SK-MEL-5 (cell line): Measurements from ENCODE around the gene CCDC183. TPM values are rescaled to one million over a fixed set of nuclear protein-coding genes. Genes with fewer than 3 reads are reported as not detected.
A peak's percentile ranks its signal among the peaks of the same experiment; 100 is the strongest.
"Not testable (repeated sequence)": the region's sequence is repeated elsewhere in the genome, so short reads cannot be mapped to it uniquely, and the experiment has no call there.

Source experiments
- DNase-seq: peaks from one replicate; pipeline ENCODE4 v3.0.0-alpha.2; 2016; ENCODE audit warnings: low read depth, low spot score
- in situ Hi-C: cut with HindIII; loops from 2 replicates; pipeline ENCODE4 v1.10.0; 2016; ENCODE audit warnings: low sequenced_read_pairs, high pct_unique_total_duplicates, low pct_unique_long_range_greater_than_20kb
- total RNA-seq: library from RNA; depleted of rRNA; stranded (reverse); fragments of >200 nt; shearing (Covaris generic); gene quantifications from 2 replicates; pipeline ENCODE4 v1.2.3, GENCODE V29; 2014

CCDC183 gene
- total RNA-seq, 1 experiment from 2014 or later = 0.42 TPM

DNA sequence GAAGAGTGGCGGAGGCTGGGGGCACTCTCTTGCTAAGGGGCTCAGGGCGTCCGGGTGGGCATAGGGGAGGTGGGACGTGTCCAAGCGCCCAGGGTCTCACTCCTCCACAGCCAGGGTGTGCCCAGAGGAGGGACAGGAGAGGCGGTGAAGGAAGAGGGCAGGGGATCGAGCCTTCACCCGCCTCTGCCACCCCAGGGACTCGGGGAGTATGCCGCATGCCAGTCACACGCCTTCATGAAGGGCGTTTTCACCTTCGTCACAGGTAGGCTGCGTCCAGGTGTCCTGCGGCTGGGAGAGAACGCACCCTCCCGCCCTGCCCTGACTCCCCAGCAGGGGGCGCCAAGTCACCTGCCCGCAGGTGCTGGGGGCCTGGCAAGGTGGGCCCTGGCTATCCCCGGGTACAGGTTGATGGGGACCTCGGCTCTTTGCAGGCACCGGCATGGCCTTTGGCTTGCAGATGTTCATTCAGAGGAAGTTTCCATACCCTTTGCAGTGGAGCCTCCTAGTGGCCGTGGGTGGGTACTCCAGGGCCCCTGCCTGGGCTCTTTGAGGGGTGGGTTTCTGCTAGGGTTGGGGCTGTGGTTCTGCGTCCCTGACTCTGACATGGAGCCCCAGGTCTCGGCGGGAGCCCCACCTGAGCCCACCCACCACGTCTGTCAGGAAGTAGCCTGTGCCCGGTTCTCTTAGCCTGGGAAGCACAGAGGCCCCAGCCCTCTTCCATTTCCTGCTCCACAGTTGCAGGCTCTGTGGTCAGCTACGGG is 4.4 kb upstream of the CCDC183 start:
- in situ Hi-C loops = no loop called here

DNA sequence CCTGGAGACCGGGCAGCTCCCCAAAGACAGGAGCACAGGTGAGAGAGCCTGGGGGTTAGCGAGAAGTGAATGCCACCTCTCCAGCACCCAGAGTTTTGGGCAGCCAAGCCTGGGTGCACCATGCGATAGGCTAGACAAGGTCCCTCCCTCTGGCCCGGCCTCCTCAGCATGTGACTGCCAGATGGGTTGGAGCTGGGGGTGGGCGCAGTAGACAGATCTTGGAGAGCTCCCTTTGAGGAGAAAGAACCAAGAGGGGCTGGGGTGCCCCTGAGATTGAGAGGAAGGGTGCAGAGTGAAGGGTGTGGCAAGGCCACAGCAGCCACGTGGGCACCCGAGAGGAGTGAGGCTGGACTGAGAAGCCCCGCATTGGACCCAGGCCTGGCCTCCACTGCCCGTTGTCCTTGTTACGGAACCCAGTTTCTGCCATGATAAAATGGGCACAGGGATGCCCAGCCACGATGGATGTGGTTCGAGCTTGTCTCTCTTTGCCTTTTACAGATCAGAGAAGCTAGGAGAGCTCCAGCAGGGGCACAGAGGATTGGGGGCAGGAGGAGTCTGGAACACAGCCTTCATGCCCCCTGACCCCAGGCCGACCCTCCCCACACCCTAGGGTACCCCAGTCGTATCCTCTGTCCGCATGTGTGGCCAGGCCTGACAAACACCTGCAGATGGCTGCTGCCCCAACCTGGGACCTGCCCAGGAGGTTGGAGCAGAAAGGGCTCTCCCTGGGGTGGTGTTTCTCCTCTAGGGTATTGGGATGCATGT is 3.6 kb upstream of the CCDC183 start:
- in situ Hi-C loops = no loop called here
- DNase-seq = no peak

More for the DNA sequence above, 4.4 kb upstream of the CCDC183 start:
- DNase-seq = peak; percentile 56

DNA sequence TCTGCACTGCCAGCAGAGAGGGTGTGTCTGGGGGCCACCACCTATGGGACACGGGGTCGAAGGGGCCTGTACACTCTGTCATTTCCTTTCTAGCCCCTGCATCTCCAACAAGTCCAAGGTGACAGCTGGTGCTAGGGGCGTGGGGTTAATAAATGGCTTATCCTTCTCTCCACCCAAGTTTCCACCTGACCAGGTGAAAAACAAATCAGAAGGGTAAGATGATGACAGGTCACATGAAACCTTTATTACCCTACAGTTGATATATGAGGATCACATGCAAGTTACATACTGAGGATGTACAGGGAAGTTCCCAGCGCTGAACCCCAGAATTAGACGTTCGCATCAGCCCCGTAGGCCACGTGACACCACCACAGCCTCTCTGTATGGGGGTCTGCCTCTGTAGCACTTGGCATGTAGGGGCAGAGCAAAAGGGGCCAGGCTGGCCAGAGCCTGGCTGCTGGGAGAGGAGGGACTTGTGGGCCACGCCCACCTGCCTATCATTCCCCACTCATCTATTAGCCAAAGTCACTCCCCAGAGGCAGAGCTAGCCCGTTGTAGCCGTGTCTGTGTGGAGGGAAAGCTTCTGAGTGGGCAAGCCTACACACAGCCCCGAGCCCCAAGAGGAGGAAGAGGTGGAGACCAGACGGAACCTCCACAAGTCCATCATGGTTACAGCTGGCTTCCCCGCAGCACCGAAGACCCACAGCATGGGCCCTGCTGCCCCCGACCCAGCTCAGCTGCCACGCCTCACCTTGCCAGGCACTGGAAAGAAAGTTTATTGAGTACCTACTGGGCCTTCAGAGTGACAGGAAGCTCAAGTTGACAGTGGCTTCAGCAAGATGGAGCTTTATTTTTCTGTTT is 2.8 kb upstream of the CCDC183 start:
- in situ Hi-C loops = no loop called here
- DNase-seq = peak; percentile 54

DNA sequence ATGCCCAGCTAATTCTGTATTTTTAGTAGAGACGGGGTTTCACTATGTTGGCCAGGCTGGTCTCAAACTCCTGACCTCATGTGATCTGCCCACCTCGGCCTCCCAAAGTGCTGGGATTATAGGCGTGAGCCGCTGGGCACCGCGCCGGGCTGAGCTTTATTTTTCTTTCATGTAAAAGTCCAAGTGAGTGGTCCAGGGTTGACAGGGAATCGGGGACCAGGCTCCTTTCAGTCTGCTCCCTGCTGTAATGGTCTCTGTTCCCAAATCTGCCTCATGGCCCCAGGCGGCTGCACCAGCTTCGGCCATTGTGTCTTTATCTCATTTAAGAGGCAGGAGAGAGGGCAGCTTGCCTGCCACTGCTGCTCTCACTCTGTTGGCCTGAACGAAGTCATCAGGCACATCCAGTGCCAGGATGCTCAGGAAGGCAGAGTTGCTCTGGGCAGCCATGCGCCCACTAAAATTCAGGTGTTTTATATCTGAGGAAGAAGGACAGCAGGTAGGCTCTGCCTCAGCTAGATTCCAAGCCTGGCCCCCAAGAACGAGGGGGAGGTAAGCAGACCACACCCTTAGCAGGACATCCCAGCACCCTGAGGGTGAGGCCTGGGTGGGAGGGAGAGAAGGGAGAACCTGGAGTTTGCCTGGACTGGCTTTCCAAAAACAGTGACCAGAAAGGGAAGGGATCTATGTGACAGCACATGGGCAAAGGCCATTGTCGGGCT is 1.7 kb upstream of the CCDC183 start:
- in situ Hi-C loops = no loop called here

DNA sequence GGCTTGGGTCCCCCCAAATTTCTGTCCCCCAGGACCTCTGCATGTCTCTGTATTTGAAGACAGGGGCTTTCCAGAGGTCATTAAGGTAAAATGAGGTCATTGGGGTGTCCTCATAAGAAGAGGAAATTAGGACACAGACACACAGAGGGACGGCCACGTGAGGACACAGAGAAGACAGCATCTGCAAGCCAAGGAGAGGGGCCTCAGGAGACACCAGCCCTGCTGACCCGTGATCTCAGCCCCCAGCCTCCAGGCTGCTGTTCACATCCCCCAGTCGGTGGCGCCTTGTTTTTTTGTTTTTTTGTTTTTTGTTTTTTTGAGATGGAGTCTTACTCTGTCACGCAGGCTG is 1.2 kb upstream of the CCDC183 start:
- in situ Hi-C loops = no loop called here
- DNase-seq = no peak

More for the DNA sequence above, 1.7 kb upstream of the CCDC183 start:
- DNase-seq = no peak

DNA sequence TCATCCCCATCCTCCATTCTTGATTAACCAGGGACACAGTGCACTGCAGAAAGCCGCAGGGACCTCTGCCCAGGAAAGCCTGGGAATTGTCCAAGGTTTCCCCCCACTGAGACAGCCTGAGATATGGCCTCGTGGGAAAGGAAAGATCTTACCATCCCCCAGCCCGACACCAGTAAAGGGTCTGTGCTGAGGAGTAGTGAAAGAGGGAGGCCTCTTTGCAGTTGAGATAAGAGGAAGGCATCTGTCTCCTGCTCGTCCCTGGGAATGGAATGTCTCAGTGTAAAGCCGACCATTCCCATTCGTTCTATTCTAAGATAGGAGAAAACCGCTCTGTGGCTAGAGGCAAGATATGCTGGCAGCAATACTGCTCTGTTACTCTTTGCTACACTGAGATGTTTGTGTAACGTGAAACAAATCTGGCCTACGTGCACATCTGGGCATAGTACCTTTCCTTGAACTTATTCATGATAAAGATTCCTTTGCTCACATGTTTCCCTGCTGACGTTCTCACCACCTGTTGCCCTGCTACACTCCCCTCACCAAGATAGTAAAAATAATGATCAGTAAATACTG is 723 bp downstream of the CCDC183 start:
- in situ Hi-C loops, DNase-seq: not testable (repeated sequence)

DNA sequence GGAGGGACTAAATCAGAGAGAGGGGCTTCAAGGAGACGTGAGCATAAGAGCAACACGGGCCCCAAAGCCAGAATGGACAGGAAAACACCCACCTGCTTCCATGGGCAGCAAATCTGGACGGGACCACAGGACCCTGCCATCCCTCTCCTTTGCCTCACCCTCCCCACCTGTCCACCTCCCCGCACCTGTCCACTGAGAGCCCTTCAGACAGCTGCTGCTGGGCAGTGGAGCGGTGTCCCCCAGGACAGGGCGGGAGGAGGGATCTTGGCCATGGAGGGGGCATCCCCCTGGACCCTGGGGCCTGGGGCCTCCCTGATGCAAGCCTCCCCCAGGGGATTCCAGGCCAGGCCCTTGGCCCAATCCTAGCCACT is 2.6 kb downstream of the CCDC183 start:
- no peak for DNase-seq
- in situ Hi-C loops = no loop called here

DNA sequence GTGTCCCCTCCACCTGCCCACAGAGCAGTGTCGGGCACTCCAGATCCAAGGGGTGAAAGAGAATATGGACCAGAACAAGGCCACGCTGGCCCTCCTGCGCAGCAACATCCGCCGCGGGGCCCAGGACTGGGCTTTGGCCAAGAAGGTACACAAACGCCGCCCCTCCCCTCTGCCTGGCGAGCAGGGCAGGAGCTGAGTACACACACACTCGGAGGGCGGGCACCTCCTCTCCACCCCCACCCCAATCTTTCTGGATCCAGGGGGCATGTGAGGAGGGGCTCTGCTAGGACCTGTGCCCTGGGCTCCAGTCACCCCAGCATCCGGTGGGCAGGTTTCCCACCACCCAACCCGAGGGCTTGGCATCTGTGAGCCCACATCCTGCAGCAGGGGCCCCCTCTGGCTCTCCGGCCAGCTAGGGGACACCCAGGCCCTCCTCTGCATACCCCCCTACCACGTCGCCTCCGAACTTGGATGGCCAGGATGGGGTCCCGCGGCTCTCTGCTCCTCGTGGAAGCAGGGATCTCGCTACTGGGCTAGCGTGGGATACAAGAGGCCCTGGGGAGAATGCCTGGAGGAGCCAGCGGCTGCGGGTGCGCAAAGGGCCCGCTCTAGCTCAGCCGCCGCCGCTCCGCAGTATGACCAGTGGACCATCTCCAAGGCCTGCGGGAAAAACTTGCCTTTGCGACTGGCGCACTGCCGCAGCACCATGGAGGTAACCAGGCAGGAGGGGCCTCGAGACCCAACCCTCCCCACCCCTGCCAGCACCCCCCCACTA is 3.1 kb downstream of the CCDC183 start:
- in situ Hi-C loops = no loop called here
- DNase-seq = no peak

DNA sequence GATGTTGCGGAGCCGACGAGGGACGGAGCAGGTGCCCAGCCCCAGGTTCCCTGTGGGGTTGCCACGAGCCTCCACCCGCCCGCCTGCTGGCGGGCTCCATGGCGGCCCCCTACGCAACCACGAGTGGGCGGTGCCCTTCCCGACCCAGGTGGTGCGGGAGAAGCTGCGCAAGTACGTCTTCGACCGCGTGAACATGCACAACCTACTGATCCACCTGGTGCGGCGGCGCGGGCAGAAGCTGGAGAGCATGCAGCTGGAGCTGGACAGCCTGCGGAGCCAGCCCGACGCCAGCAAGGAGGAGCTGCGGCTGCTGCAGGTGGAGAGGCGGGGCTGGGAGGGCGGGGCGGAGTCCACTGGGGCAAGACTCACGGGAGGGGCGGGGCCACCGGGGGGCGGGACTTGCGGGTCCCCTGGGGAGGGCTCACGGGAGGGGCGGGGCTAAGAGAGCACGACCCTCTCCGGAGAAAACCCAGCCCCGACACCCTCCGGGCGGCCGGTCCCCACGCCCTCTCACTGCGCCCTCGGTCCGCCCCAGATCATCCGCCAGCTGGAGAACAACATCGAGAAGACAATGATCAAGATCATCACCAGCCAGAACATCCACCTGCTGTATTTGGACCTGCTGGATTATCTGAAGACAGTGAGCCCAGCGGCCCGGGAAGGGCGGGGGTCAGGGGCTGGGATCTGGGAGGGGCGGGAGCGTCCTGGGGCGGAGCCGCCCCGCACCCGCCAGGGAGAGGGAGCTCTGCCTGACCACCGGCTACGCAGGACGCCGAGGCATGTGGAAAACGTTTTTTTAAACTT is 3.9 kb downstream of the CCDC183 start:
- in situ Hi-C loops = loop anchor here (25.0 kb wide), 1 partner anchor 137 kb away; the partner anchor contains the start of genes C8G and FBXW5
- DNase-seq = peak; percentile 75

DNA sequence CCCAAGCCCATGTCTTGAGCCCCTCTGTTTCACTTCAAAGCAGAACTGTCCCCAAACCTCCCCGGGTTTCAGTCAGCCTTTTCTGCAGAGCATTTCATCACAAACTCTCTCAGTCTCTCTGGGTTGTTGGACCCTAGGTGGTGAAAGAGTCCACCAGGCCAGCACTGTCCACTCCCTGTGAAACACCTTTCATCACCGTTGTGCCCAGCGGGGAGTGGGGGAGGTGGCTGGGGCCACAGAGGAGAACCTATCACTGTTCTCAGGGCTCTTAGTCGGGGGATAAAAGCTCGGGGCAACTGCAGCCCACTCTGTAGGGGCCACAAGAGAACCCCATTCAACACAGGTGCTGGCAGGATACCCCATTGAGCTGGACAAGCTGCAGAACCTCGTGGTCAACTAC is 6.2 kb downstream of the CCDC183 start:
- in situ Hi-C loops = loop anchor here (25.0 kb wide), 1 partner anchor 135 kb away; the partner anchor contains the start of genes C8G and FBXW5

DNA sequence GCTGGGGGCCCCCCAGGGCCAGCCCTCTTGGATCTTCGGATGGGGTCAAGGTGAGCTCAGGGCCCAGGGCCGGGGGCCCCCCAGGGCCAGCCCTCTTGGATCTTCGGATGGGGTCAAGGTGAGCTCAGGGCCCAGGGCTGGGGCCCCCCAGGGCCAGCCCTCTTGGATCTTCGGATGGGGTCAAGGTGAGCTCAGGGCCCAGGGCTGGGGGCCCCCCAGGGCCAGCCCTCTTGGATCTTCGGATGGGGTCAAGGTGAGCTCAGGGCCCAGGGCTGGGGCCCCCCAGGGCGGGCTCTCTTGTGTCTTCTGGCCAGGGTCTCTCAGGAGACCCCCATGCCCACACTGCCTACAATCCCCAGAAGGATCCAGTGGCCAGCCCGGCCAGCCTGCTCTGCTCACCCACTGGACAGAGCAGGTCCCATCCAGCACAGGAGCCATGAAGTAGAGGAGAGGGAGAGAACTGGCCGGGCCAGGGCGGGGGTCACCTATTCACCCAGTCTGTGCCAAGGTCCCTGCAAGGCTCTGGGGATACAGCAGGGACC is 6.9 kb downstream of the CCDC183 start:
- DNase-seq = not testable (repeated sequence)
- in situ Hi-C loops = loop anchor here (25.0 kb wide), 1 partner anchor 134 kb away; the partner anchor contains the start of genes C8G and FBXW5

More for the DNA sequence above, 6.2 kb downstream of the CCDC183 start:
- no peak for DNase-seq

DNA sequence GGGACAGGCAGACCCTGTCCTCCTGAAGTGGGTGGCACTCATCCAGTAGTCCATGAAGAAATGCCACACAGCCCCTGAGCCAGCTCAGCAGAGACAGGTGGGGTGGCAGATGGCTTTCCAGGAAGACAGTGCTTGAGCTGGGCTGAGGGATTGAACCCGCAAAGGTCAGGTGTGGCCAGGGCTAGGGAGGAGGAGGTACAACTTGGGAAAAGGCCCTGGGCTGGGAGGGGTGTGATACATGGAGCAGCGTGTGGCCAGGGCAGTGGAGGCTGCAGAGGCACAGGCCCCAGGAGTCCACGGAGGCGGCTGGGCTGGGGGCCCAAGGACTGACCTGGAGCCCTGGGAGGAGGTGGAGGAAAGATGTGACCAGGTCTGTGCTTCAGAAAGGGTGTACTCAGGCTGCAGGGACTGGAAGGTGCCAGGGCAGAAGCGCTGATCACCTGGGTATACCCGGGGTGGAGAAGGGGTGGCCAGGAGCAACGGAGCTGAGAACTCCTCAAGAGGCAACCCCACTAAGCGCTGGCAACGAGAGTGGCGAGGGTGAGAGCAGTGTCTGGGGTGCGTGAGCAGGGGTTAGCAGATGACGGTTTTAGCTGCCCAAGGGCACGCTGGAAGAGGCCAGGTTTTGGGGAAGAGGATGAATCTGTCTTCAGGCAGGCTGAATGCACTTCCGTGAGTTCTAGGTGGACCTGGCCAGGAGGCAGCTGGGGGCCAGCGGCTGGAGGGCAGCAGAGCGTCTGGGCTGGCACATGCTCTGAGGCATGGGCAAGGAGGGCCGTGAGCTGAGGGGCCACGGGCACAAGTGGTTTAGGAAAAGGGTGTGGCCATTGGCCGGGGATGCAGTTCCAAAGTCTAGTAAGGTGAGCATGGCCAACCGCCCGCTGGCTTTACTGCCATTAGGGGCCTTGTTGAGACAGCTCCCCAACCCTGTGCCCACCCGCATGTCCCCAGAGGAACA is 7.7 kb downstream of the CCDC183 start:
- in situ Hi-C loops = loop anchor here (25.0 kb wide), 1 partner anchor 133 kb away; the partner anchor contains the start of genes C8G and FBXW5
- no peak for DNase-seq

DNA sequence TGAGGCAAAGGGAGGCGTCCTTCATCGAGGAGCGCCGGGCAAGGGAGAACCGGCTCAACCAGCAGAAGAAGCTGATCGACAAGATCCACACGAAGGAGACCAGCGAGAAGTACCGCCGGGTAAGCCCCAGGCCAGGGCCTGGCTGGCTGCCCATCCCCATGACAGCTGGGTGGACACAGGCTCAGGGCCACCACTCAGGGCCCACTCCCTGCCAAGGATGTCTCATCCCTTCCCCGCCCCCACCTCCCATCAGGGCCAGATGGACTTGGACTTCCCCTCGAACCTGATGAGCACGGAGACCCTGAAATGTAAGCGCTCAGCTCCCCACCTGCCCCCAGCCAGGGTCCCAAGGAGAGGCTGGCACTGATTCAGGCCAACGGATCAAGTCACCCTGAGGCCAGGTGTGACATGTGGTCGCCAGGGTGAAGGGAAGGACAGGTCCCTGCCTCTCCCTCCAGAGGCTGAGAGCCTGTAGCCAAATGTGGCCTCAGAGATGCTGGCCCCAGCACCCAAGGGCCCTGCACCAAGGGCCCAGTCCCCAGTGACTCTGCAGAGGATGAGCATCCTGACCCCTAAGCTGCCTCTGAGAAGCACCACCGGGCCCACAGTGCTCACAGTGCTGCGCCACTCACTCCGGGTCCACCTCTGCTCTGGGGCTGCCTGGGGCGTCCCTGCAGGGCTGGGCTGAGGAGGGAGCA is 8.5 kb downstream of the CCDC183 start:
- in situ Hi-C loops = loop anchor here (25.0 kb wide), 1 partner anchor 133 kb away; the partner anchor contains the start of genes C8G and FBXW5
- DNase-seq = no peak
